HG03175 (cell line): ENCODE measurements around the gene IGIP.
A peak's percentile ranks its signal among the peaks of the same experiment; 100 is the strongest.

Experiments
- ATAC-seq: cut with Tn5 transposase; IDR thresholded peaks from one replicate; pipeline ENCODE4 v1.9.1; 2021; ENCODE audit warnings: mild to moderate bottlenecking, moderate library complexity; ENCODE audit not compliant: unreplicated experiment

The IGIP gene

DNA sequence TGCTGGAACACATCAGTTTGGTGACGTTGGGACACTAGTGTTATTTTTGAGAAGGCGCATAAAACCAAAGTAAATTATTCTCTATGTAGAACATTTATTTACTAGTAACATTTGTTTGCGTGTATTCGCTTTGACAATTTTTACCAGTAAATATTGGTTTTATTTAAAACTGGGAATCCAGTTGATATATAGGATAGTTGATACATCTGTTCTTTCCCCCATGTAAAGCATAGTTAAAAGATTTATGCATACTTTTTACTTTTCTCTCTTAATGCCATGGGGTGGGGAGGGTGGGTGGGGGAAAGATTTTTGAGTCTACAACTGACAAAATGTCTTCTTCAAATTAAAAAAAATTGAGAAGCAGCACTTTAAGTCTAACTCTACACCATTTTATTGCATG, at the start of gene IGIP:
Gene IGIP (plus strand): TSS at position 301 of the 400 bp plus-strand sequence. CDS start 2,540 bp downstream, outside the sequence.
- no peak for ATAC-seq

DNA sequence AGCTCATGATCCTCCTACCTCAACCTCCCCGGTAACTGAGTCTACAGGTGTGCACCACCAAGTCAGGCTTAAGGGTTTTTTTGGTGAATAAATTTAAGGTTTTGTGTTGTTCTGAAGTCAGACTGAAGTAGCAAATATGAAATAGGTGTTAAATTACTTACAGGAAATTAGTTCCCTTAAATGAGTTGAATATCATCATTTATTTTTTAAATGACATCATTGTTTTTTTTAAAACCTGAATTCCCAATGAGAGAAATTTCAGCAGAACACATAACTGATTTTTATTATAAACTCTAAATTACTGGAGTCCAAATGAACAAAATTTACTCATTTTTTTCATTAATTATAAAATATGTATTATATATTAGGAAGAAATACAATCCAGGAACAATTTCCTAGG, 49.6 kb upstream of the IGIP start:
- ATAC-seq: no peak

DNA sequence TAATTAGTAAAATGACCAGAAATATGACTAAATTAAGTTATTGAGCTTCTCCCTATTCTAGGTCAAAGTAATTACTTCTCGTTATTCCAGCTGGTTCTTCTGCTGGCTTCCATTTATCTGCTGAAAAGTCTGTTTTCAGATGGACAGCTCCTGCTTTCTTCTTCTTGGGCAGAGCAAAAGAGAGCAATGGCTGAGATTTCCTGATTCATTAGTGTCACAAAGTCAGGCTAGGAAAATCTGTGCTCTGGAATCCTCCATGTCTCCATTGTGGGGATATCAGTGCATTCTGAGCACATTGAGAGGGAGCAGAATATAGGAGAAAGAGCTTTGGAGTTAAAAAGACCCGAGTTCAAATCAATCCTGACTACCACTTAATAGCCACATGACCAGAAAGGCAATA, 48.9 kb upstream of the IGIP start:
- no peak for ATAC-seq

DNA sequence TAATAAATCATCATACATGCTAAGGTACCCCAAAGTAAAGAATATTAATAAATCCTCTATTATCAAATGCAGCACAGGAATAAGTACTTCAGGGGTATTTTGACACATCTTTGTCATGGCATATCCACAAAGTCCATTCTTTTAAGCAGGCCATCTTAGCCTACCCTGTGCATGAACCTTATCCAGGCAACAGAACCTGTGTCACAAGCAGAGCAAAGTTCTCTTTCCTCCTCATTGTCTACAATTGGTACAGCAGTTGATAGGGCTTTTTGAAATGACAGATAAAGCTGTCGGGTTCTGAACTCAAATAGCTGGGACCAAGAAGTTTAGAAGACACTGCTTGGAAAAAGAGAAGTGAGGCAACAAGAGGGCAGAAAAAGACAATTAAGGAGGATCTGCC, 42.6 kb upstream of the IGIP start:
- ATAC-seq: no peak

GRCh38 chr5:140083650-140084049, 42.1 kb upstream of the IGIP start:
- no peak for ATAC-seq

DNA sequence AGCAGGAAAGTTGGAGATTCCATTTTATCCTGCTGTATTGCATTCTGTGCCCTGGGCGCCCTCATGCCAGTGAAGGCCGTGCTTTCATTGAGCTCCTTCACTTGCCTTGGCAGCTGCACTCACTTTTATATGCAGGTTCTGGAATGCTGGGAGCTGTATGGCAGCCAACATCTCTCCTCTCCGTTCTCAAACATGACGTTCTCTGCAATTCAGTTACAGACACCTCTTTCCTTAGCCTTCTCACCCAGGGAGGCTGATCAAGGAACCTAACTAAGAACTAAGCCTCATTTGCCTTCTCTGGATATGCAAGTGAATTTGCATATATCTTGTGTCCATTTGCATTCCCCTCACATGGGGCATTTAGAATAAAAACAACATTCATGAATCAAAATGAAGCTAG, 41.2 kb upstream of the IGIP start:
- ATAC-seq: no peak

GRCh38 chr5:140090251-140090650, 35.5 kb upstream of the IGIP start:
- ATAC-seq: no peak

DNA sequence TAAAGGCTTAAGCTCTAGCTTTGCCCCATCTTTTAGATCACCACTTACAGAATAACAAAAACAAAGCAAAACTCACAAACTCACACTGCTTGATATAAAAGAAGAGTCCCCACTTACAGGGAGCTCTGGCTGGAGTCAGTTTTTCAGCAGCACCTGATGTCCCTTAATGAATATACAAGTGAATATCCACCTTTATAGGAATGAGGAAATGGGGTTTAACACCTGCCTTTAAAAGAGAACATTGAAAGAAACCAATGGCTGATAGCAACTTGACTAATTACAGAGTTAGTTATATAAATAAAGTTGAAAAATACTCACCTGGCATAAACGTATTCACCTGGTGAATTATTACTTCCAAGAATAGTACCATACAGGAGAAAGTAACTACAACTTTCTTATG, 32.6 kb upstream of the IGIP start:
- no peak for ATAC-seq

DNA sequence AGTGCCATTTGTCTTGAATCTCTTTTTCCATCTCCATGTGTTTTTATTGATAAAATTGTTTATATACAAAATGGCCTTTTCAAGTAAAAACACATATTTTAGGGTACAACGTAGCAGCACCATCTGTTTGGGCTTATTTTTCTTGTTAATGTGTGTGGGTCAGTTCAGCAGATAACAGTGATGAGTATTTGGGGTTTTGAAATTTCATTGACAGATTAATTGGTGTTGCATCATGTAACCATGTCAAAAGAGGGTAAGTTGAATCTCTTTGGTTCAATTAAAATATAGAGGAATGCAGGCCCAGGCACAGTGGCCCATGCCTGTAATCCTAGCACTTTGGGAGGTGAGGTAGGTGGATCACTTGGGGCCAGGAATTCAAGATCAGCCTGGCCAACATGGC, 31.9 kb upstream of the IGIP start:
- no peak for ATAC-seq

DNA sequence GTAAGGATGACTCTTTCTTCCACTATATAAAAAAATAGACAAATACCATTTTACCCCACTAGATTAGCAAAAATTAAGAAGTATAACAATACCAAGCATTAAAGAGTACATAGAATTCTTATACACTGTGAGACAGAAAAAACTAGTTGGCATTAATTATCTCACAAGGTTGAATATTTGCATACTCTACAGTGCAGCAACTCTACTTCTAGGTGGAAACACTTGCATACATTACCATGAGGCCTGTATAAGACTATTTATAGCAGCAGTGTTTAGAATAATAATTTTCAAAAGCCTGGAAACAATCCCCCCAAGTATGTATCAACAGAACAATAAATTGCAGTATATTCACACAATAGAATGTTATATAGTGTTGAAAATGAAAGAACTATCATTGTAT, 30.8 kb upstream of the IGIP start:
- no peak for ATAC-seq

DNA sequence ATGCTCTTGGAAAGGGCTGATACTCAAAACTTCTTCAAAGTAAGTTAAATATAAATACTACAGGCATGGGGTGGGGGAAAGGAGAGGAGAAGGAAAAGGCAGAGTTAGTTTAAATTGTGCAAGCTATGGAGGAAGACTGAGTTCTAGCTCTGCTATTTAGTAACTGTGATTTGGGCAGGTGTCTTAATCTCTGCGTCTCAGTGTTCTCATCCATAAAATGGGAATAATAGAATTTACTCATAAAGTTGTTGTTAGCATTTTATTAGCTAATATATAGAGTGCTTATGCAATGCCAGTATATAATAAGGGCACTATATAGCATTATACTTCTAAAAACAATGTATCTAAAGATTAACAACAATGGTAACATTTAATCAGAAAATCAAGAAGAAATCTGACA, 24.6 kb upstream of the IGIP start:
- ATAC-seq: no peak

- no peak for ATAC-seq
Observed at GRCh38 chr5:140103154-140103553, 22.6 kb upstream of the IGIP start.

- ATAC-seq: no peak
Observed at GRCh38 chr5:140104100-140104499, 21.6 kb upstream of the IGIP start.

- no peak for ATAC-seq
Observed at GRCh38 chr5:140106101-140106500, 19.6 kb upstream of the IGIP start.

- ATAC-seq: no peak
Observed at GRCh38 chr5:140106805-140107311, 18.9 kb upstream of the IGIP start.

- ATAC-seq: peak; percentile 91
Observed at GRCh38 chr5:140107312-140108092, 18.2 kb upstream of the IGIP start.

DNA sequence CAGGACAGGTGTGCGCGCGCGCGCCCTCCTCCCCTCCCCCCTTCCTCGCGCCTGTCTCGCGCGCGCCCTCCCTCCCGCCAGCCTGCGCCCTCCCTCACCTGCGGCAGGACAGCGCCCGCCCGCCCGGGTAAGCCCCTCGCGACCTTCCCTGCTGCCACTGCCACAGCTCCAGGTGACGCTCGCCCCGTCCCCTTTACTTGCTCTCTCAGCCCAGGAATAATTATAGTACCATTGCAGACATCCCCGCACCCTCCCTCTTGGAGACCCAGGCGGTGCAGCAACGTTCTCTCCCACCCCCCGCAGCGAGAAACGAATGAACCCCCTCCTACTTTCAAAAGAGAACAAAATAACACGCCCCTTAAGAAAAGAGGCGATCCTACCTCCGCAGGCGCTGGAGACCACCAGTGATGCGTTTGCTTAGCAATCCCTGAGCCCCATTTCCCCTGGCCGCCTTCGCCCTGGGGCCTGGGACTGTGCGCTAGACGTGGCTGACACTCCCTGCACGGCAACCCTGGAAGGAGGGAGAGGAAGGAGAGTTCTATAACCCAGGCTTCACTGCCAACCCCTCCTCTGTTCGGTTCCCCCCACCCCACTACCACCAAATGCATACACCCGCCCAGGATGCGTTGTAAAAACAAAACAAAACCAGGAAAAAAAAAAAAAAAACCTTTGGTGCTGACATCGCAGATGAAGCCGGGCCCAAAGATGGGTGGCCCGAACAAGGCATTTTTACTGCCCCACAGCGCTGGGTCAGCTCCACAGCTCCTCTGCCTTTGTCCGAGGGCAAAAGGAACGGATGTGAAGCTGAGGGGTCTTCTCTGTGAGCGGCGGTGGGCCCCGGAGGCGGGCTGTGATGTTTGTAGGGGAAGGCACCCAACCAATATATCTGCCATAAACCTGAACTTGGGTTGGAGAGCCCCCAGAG, 17.4 kb upstream of the IGIP start:
- ATAC-seq: no peak

DNA sequence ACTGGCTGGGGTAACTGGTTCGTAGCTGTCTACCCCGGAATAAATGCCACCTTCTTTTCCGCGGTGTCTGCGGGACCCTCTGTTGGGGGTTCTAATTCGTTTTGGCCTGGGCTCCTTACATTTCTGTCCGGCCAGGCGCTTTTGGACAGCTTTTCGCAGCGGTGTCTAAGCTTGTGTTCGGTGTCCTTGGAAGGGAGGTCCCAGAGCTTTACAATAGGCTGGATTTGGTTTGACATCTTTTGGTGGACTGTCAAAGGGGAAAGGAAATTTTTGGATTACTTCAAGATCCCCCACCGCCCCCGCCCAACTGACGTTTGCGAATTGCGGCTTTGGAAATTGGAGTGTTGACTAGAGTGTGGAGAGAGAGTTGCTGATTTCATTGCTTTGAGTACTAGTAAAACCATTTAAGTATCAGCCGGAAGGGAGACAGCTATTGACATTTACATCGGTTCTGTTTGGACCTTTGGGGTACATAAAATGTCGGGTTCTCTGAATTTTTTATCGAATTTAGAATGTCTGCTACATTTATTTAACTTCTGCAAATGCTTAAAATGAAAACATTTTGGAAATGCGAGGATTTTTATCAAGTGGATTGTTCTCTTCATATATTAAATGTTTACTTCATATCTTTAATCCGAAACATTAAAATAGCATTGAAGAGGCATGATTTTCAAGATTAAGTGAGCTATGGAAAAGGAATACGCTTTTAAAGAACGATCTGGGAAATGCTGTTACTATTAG, 16.5 kb upstream of the IGIP start:
- ATAC-seq: no peak

- ATAC-seq: no peak
Observed at GRCh38 chr5:140109759-140110645, 15.7 kb upstream of the IGIP start.

DNA sequence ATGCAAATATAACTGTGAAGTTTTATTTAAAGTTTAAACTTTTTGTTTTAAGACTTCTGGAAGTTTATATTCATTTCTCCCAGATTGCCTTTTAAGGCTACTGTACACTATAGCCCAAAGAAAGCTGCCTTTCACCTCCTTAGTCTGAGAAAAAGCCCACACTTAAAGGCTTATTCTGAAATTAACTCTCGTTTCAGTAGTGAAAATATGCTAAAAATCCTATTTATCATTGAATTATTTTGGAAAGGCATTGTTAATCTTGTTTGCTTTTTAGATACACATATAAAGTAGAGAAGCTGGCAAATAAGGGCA, 15.1 kb upstream of the IGIP start:
- ATAC-seq: no peak
